GM18858 (cell line): ENCODE measurements around the gene FOXO6.

ENCODE experiments used
- ATAC-seq: cut with Tn5 transposase; IDR thresholded peaks from one replicate; pipeline ENCODE4 v1.9.1; 2021; ENCODE audit not compliant: unreplicated experiment

The FOXO6 gene

DNA sequence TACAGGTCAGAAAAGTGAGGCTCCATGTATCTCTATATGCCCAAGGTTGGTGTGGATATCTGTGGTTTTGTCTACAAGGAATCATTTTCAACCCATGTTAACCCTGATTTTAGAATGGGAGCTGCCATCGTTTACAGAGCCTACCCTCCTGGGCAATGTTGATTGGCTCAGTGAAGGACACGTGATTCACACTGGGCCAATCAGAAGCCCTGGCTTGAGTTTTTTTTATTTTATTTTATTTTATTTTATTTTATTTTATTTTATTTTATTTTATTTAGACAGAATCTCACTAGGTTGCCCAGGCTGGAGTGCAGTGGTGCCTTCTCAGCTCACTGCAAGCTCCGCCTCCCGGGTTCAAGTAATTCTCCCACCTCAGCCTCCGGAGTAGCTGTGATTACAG, 35.8 kb downstream of the FOXO6 start:
- ATAC-seq, result no peak

DNA sequence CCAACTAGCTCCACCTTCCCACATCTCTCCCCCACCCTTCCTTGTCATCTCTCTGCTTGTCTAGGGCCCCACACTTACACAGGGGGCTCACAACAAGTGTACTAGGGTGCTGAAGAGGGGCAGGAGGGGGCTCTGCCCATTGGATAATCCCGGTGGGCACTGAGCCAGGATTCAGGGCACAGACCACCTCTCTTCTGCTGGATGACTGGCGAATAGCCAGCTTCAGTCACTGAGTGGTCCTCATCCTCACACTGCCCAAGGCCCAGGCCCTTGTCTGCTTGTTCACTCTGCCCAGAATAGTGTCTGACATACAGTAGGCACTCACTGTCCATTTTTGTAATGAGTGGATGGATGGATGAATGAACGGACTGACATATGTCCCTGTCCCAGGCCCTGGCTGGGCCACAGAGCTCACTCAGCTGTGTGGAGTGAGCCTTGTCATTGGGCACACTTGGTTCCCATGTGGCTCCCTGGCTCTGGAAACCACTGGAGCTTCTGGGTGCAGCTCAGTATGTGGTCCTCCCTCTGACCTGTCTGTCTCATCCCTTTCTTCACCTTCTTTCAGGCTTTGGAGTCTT, 36.6 kb downstream of the FOXO6 start:
- no peak for ATAC-seq

DNA sequence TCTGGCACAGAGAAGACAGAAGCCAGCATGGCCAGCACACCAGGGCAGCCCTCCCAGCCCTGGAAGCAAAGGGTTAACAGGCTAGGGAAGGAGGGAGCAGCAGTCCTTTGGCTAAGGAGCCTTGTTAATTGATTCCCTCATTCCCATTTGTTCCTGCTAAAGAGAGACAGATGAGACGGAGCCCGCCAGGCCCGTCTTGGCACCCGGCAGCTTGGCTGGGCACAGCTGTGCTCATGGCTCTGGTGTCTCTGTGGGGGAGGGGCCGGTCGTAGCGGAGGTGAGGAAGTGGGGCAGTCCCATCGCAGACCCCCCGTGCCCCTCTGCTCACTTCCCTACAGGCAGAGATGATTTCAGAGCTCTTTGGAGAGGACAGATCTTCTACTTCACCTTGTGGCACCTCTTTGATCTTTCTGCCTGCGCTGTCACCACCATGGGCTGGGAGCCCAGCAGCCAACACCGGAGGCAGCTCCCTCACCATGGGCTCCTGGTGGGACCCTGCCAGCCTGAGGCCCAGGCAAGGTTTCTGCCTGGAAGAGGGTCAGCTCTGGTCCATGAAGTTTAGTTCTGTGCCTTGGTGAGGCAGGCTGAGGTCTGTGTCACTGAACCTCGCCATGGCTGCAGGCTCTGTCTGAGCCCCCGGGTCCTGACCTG, 38.0 kb downstream of the FOXO6 start:
- ATAC-seq, result no peak

DNA sequence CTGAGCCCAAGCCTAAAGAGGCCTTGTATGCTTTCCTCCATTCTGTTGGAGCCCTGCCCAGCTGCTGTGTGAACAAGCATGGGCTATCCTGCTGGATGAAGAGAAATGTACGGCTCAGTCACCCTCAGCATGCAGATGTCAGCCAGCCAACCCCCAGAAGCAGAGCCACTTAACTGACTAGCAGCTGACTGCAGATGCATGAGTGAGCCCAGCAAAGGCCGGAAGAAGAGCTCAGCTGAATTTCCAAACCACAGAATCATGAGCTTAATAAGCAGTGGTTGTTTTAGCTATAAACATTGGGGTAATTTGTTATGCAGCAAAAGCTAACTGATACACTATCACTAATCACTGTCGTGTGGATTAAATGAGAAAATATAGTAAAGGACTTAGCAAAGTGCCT, 39.0 kb downstream of the FOXO6 start:
- no peak for ATAC-seq

DNA sequence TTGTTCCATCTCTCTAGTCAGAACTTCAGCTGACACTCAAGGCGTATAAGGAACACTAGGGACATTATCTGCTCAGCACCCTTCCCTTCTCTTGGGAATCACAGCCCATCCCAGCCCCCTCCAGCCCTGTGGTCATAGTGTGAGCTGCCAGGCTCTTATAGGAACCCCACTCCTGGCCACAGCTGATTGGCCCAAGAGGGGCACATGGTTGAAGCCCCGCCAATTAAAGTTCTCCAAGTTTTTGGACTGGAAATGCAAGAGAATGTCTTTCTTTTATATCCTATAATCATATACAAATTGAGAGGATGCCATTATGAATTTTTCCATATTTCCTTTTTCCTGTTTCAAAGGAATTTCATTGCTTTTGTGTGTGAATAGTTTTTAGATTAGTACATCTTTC, 40.7 kb downstream of the FOXO6 start:
- no peak for ATAC-seq

DNA sequence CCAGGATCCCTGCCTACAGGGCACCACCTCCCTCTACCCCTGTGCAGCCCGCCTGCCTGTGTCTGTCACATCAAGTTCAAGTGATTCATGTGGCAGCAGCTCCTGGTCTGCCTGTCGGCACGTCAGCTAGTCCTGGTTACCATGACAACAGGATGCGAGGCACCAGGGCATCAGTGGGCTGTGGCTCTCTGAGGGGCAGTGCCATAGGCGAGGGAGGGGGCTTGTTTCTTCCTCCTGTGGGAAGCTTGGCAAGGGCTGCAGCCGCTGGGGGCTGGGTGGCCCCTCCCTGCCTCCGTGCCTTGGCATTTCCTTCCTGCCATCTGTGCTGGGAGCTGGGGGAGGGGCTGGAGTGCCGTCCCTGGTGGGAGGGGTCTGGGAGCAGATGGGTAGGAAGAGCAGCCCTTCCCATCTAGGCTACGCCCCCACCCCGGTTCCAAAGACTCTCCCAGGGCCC, 43.1 kb downstream of the FOXO6 start:
- no peak for ATAC-seq

DNA sequence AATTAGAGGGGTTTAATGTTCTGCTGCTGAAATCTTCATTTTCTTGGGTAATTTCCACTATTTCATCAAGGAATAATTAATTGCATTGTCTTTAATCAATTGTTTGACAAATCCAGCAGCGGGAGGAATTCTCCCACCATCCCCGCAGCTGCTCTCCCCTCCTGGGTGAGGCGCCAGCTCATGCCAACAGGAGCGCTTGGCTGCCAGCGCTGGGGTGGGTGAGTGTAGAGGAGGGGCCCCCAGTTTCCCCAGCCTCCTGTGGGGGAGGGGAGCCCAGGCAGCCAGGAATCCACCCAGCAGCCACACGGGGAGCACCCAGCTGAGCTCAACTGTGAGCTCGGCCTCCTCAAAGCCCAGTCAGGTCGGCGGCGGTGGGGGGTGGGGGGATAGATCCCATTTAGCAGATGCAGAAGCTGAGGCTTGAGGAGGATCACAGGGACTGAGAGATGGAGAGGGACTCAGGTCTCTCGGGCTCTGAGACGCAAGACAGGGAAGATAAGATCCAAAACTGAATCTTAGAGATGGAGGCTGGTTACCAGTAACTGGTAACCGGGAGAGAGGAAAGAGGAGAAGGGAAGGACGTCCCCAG, 46.5 kb downstream of the FOXO6 start:
- ATAC-seq, result no peak

DNA sequence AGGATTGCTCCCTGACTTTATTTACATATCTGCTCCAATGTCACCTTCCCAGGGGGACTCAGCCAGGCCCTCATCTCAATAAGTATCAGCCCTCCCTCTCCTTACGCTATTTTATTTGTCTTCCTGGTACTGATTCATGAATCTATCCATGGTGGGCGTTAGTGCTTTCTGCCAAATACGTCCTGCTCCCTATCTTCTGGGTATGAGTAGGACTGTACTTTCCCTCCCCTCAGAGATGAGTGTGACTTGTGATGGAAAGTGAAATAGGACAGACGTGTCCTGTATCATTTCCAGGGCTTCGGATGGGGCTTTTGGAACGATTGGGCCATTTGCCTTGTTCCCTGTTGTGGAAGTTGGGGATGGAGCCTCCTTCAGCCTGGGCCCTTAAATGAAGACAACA, 47.5 kb downstream of the FOXO6 start:
- no peak for ATAC-seq

DNA sequence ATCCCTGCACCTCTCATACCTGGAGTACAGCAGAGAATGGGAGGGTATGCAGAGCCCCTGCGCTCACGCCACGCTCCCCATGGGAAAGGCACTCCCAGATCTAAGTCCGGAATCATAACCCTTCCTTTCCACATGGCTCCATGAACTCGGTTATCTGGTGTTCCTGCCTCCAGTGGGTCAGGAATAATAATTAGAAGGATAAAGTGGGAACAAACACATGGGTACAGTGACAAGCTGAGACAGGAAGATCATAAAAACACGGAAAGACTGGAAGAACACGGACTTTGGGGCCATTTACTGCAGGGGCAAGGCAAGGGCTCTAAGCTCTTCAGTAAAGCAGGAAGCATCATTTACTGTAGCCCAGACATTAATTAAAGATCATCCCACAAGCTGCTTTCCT, 48.6 kb downstream of the FOXO6 start:
- ATAC-seq, result no peak

DNA sequence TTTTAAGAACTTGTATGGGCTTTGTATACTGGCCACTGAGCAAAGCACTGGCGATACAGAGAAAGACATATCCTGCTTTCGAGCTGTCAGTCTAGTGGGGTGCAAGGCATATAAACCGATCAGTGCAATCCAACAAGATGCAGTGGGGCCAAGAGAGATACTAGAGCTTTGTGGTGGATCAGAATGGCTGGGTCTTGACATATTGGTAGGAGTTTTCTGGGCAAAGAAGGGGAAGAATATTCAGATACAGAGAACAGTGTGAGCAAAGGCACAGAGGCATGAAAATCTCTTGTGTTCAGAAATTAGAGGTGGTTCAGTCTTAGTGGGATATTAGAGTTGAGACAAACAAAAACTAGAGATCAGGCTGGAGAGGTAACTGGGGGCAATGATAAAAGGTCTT, 49.2 kb downstream of the FOXO6 start:
- no peak for ATAC-seq

DNA sequence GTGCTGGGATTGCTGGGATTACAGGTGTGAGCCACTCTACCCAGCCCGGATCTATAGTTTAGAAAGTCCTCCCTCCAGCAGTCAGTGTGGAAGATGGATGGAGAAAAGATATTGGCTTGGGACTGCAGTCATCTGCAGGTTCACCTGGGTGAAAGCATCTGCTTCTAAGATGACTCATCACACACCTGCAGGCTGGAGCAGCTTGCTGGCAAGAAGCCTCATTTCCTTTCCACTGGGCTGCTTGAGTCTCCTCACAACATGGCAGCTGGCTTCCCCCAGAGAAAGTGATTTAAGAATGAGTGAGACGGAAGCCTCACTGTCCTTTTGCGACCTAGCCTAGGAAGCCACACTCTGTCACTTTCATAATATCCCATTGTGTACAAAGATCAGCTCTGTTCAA, 50.0 kb downstream of the FOXO6 start:
- no peak for ATAC-seq

DNA sequence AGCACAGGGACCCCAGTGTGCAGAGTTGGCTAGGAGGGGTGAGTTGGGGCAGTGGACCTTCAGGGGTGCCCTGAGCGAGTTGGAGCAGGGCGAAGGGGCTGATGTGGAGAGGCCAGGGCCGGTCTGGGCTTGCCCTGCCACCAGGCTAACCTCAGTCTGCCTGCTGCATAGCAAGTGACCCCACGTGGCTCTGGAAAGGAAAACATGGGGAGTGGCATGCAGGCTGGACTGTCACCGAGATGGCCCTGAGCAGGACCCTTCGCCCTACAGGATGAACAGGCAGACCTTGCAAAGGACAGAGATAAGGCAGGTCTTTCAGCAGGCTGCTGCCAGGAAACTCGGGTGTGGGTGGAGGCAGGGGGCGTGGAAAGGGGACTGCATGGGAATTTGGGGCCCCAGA, 51.5 kb downstream of the FOXO6 start:
- no peak for ATAC-seq

DNA sequence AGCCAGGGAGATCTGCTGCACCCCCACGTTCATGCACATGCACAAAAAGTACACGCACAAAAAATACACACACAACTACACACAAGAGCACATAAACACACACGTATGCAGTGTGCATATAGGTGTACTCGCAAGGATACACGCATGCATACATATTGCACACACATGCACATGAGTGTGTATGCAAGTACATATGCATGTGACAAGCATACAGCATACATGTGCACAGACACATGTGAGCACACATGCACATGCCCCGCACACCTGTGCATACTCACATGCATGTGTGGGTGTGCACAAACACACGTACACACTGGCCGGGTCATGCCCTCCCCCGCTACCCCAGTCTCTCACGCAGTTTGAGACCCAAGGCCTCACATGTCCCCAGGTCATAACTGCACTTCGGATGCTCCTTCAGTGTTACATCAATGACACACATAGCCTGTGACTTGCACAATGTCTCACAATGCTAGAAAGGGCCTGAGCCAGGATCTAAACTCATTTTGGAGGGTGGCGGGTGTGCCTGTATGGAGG, 52.6 kb downstream of the FOXO6 start:
- no peak for ATAC-seq

DNA sequence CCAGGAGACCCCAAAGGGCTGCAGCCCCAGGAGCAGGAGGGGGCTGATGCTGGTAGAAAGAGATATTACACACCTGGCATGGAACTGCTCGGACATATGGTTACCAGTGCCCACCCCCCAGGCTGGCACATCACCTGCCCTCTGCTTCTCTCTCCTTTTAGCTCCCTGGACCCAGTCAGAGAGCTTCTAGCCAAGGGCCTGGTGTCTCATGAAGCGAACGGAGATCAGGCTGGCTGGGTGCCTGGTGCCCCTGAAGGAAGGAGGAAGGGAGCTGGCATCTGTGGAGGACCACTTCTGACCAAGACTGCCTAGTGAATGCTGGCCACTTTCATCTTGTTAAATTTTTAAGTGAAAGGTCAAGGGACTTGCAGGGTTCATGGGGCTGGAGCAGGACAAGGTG, 53.1 kb downstream of the FOXO6 start:
- ATAC-seq, result no peak

DNA sequence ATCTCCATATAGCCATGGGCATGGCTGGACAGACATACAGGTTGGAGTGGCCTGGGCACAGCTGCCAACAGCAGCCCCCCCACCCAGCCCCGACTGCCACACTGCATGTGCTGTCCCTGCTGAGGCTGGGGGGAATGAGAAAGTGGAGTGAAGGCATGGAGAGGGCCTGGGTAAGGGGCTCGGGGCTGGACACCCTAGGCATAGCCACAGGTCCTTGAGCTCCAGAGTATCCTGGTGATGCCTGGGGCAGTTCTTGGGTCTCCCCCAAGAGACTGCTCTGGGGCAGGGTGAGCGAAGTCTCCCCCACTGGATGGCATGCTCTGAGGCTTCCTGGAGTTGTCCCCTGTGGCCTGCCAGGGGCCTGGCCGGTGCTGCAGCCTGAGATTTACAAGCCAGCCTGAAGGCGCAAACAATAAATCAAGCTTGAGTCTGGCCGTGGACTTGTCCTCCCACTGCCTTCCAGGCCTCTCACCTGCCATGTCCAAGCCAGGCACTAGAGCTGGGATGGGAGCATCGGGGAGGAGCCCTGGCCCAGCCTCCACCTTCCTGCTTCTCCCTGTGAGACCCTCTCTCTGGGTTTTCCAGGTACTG, 53.6 kb downstream of the FOXO6 start:
- no peak for ATAC-seq

DNA sequence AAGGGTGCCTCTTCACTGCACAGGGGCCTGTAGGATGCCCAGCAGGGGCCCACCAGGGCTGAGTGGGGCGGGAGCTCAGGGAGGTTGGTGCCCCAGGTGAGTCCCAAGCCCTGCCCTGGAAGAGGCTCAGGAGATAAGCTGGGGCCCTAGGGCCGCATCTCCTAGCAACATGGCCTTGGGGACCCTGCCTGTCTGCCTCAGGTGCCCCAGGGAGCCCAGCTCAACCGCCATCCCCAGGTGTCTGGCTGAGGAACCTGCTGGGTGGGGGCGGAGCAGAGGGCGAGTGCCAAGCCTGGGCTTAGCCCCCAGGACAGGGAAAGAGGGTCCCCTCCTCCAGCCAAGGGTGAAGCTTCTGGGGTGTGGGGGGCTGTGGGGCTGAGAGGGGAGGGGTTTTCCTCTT, 54.8 kb downstream of the FOXO6 start:
- ATAC-seq, result no peak

DNA sequence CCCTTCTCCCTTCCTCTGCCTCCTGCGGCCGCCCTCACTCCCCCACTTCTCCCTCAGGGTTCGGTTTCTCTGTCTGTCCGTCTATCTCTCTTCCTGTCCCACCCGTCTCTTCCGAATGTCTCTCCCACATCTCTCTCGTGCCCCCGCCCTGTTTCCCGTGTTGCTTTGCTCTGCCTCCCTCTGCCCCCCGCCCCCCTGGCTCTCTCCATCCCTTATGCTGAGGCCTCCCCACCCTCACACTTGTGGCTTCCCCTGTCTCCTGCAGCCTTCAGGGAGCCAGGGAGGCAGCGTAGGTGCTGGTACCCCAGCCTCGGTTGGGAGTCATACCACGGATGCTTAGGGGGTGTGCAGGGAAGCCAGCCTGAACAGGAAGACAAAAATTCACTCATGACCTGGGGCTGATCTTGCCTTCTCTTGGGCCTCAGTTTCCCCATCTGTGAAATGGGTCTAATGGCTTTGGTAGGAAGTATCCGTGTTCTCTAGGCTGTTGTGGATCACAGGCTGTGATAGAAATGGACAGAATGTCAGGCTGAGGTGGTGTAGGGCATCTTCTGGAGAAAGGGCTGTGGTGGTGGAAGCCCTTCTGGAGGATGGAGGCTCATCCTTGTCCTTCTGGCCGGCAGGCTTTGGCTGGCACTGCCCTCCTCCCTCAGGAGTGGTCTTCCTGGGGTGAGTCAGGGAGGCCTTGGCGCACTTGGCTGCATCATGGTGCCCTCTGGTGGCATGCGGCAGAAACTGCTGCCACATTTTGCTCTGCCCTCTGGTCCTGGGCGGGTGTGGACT, 55.5 kb downstream of the FOXO6 start:
- ATAC-seq, result no peak

DNA sequence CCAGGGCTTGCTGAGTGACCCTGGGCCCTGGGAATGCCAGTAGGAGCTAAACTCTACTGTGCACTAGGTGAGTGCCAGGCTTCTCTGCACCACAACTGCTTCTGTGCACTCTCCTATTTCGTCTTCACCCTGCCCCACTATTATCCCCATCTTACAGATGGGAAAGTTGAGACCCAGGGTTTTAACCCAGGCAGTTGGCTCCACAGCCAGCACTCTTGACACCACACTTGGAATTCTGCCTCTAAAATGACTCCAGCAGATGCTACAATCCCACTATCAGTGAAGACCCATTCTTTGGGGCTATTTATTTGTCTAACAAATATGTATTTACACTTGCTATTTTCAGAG, 56.1 kb downstream of the FOXO6 start:
- no peak for ATAC-seq

DNA sequence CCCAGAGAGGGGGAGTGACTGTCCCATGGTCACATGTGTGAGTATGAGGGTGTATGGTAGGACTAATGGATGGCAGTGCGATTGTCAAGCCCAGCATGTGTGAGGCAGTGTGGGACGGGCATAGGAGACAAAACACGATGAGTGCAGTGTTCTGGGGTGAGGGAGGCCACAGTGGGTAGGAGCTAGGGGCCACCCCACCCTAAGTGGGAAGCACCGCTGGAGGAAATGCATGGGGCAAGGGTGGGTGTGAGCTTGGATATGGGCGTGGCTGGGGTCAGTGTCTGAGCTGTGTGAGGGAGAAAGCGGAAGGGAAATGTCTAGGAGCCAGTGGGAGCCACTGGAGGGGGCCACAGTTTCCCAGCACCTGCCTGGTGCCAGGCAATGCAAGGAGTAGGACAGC, 56.5 kb downstream of the FOXO6 start:
- no peak for ATAC-seq

DNA sequence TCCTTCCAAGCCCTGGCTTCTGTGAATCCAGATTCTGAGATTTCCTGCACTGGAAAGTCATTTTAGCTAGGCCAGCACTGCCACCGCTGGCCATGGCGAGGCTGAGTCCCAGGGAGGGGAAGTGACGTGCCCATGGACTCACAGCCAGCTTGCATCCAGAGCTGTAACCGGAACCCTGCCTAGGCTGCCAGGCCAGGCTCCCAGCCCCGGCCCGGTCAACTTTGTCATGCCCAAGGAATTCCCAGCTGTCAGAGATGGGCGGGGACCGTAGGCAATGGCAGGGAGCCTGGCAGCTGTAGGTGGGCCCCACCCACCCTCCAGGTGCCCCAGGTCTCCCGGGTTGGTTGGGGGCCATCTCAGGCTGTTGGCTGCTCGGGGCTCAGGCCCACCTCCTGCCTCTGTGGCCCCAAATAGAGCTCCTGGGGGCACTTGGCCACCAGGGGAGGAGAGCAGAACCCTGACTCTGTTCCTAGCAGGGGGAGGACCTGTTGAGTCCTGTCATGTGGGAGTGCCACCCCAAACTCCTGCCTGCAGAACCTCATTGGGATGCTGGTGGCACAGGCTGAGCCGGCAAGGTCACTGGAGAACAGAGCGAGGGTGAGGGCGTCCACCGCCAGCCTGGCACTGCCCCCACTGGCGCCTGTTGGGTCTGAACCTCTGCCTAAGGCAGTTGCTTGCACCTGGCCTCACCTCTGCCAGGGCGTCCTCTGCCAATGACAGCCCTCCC, 57.8 kb downstream of the FOXO6 start:
- no peak for ATAC-seq
